OCI-LY3 (cell line): ENCODE data around the gene PNPLA8.

ENCODE experiments used
- H2AFZ ChIP-seq: fragments of 200-600, 300-600 bp; shearing (Covaris generic); 2 replicates; pipeline ENCODE4 v1.6.0; 2014; ENCODE audit warnings: antibody characterized with exemption, low read depth, low read length
- H3K27ac ChIP-seq: fragments of 200-600, 300-600 bp; sonication (generic); 2 replicates; pipeline ENCODE4 v1.5.1; 2014; ENCODE audit warnings: mild to moderate bottlenecking, low read length, moderate library complexity, mixed read lengths
- H3K27me3 ChIP-seq: fragments of 200-600, 300-600 bp; sonication (generic); 2 replicates; pipeline ENCODE4 v1.6.1; 2014; ENCODE audit warnings: low read depth, low read length, mixed read lengths
- H3K36me3 ChIP-seq: fragments of 200-600, 300-600 bp; sonication (generic); replicated peaks from 2 replicates; pipeline ENCODE3; 2014; ENCODE audit warnings: low read depth, low read length, mixed read lengths
- H3K4me1 ChIP-seq: fragments of 300-600, 200-600 bp; sonication (generic); 2 replicates; pipeline ENCODE4 v1.6.1; 2014; ENCODE audit warnings: low read length, mixed read lengths
- H3K4me2 ChIP-seq: fragments of 200-600, 300-600 bp; sonication (generic); 2 replicates; pipeline ENCODE4 v1.6.1; 2014; ENCODE audit warnings: low read length, mixed read lengths
- H3K4me3 ChIP-seq: fragments of 300-600, 200-600 bp; sonication (generic); 2 replicates; pipeline ENCODE4 v1.5.1; 2014; ENCODE audit warnings: antibody characterized with exemption, mild to moderate bottlenecking, low read length, moderate library complexity
- H3K79me2 ChIP-seq: fragments of 300-600, 200-600 bp; shearing (Covaris generic); 2 replicates; pipeline ENCODE4 v1.6.1; 2014; ENCODE audit warnings: mild to moderate bottlenecking, low read length, mixed read lengths
- H3K9ac ChIP-seq: fragments of 300-600, 200-600 bp; shearing (Covaris generic); 2 replicates; pipeline ENCODE4 v1.6.0; 2014; ENCODE audit warnings: mild to moderate bottlenecking, low read length, moderate library complexity
- H3K9me3 ChIP-seq: fragments of 200-600, 300-600 bp; shearing (Covaris generic); 2 replicates; pipeline ENCODE4 v1.6.1; 2014; ENCODE audit warnings: low read length, mixed read lengths; ENCODE audit not compliant: insufficient read depth
- H4K20me1 ChIP-seq: fragments of 200-600, 300-600 bp; sonication (generic); 2 replicates; pipeline ENCODE4 v1.6.1; 2016; ENCODE audit warnings: low read length, mixed read lengths; ENCODE audit not compliant: insufficient read depth
- EZH2phosphoT487 ChIP-seq: fragments of 200-600 bp; shearing (Covaris generic); IDR thresholded peaks from 2 replicates; pipeline ENCODE4 v1.6.1; 2018; ENCODE audit warnings: antibody characterized with exemption, mixed run types, low read depth
- TF ChIP-seq, protein P1 (sequence below): fragments of 200-600, 300-600 bp; sonication (generic); IDR thresholded peaks from 2 replicates; pipeline ENCODE4 v1.5.1; 2014; ENCODE audit warnings: antibody characterized with exemption, low read length, low read depth

Gene PNPLA8

DNA sequence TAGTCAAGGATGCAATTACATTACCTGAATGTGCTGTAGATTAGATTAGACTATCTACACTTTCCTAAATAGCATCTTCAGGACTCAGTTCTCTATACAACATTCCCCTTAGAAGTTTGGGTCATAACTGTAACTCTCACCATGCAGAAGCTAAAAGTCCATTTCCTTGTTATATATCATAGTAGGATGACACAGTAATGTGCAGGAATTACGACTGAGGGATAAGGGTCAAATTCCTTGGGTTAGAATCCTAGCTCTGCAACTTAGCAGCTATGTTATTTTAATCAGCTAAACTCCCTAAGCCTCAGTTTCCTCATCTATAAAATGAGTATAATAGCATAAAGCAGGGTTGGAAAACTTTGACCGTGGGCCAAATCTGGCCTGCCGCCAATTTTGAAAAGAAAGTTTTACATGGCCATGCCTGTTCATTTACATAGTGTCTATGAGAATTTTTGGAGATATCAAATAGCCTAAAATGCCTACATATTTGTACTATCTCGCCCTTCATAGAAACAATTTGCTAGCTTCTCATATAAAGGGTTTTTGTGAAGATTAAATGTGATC lies 84.5 kb downstream of the PNPLA8 start:
- H3K27ac ChIP-seq: no peak overlapping the region
- no peaks in the 10 kb centered on the region for H3K27me3 ChIP-seq

DNA sequence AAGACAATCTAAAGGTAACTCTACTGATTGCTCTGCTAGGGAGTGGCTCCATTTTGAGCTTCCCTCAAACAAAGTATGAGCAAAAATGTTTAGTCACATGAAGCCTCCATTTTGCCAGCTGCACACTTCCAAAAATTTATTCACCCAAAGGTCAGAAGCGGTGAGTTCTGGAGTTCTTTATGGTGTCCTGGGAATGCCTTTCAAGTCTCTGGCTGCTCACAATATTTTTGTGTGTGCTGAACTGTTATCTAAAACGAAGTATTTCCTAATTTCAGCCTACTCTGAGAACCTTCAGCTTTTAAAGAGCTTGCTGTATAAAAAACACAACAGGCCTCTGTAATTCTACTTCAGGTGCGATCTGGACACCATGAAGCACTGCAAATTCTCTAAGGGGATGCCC lies 85.3 kb downstream of the PNPLA8 start:
- Histone ChIP-seq H3K36me3 (peaks cover 16% of the 10 kb centered on the region), H3K27ac (no peak overlapping the region), H3K9ac (no peak overlapping the region)

More for the DNA sequence above, 84.5 kb downstream of the PNPLA8 start:
- peaks cover 56% of the 10 kb centered on the region for H3K4me1 ChIP-seq
- peaks cover 16% of the 10 kb centered on the region for H3K36me3 ChIP-seq
- H4K20me1 ChIP-seq: 0 out of 2 replicates have a peak, but pooled peaks cover 3% of the 10 kb centered on the region
- no peak for TF ChIP-seq EZH2phosphoT487
- TF ChIP-seq, protein P1, sequence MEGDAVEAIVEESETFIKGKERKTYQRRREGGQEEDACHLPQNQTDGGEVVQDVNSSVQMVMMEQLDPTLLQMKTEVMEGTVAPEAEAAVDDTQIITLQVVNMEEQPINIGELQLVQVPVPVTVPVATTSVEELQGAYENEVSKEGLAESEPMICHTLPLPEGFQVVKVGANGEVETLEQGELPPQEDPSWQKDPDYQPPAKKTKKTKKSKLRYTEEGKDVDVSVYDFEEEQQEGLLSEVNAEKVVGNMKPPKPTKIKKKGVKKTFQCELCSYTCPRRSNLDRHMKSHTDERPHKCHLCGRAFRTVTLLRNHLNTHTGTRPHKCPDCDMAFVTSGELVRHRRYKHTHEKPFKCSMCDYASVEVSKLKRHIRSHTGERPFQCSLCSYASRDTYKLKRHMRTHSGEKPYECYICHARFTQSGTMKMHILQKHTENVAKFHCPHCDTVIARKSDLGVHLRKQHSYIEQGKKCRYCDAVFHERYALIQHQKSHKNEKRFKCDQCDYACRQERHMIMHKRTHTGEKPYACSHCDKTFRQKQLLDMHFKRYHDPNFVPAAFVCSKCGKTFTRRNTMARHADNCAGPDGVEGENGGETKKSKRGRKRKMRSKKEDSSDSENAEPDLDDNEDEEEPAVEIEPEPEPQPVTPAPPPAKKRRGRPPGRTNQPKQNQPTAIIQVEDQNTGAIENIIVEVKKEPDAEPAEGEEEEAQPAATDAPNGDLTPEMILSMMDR: no peak
- no peak overlapping the region for H3K4me3 ChIP-seq
- no peaks in the 10 kb centered on the region for H3K9me3 ChIP-seq
- peak overlapping the region; percentile 69; the same call in 1 of the 2 replicates for H3K4me2 ChIP-seq
- H2AFZ ChIP-seq: no peak overlapping the region
- 0 out of 2 replicates have a peak overlapping the region, but pooled peaks have one; percentile 20 for H3K9ac ChIP-seq
- peaks cover 90% of the 10 kb centered on the region for H3K79me2 ChIP-seq

DNA sequence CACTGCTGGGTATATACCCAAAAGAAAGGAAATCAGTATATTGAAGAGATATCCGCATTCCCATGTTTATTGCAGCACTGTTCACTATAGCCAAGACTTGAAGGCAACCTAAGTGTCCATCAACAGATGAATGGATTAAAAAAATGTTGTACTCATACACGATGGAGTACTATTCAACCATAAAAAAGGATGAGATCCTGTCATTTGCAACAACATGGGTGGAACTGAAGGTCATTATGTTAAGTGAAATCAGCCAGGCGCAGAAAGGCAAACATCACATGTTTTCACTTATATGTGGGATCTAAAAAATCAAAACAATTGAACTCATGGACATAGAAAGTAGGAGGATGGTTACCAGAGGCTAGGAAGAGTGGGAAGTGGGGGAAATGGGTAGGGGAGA lies 89.0 kb downstream of the PNPLA8 start:
- H2AFZ ChIP-seq: no peak overlapping the region
- peaks cover 37% of the 10 kb centered on the region for H3K4me1 ChIP-seq
- TF ChIP-seq, protein P1: no peak
- TF ChIP-seq EZH2phosphoT487: no peak
- no peak overlapping the region for H3K4me2 ChIP-seq
- no peak overlapping the region for H3K4me3 ChIP-seq
- H3K27me3 ChIP-seq: no peaks in the 10 kb centered on the region
- H3K9me3 ChIP-seq: no peaks in the 10 kb centered on the region
- H3K36me3 ChIP-seq: peaks cover 32% of the 10 kb centered on the region
- H4K20me1 ChIP-seq: peaks cover 23% of the 10 kb centered on the region
- no peak overlapping the region for H3K27ac ChIP-seq
- H3K79me2 ChIP-seq: peaks cover 100% of the 10 kb centered on the region
- H3K9ac ChIP-seq: no peak overlapping the region

More for the DNA sequence above, 85.3 kb downstream of the PNPLA8 start:
- Histone ChIP-seq H3K9me3 (no peaks in the 10 kb centered on the region), H4K20me1 (0 out of 2 replicates have a peak, but pooled peaks cover 3% of the 10 kb centered on the region), H3K4me1 (peaks cover 49% of the 10 kb centered on the region), H3K27me3 (no peaks in the 10 kb centered on the region), H3K4me3 (no peak overlapping the region), H3K79me2 (peaks cover 98% of the 10 kb centered on the region), H3K4me2 (no peak overlapping the region), H2AFZ (no peak overlapping the region)
- TF ChIP-seq, protein P1: no peak
- no peak for TF ChIP-seq EZH2phosphoT487

DNA sequence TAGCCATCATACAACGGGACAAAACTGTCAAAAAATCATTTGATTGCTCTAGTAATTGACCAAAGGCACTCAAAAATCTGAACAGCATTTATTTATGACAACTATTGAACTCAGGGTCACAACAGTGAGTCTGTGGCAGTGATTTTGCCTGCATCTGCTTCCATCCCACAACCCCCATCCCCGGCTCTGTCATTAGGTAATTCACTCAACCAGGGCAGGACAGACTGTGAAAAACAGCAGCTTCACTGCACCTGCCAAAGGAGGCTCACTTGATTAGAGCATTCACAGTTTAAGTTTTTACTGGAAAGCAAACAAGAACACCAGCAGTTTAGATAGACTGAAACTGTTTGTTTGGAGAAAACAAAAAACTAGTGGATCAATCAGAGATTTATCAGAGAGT lies 91.9 kb downstream of the PNPLA8 start:
- Histone ChIP-seq H3K27ac (no peak overlapping the region), H3K4me3 (no peak overlapping the region), H3K9me3 (no peaks in the 10 kb centered on the region), H3K27me3 (no peaks in the 10 kb centered on the region), H4K20me1 (peaks cover 50% of the 10 kb centered on the region), H3K79me2 (peaks cover 100% of the 10 kb centered on the region), H3K4me1 (peaks cover 44% of the 10 kb centered on the region), H3K9ac (no peak overlapping the region), H3K36me3 (peaks cover 34% of the 10 kb centered on the region), H3K4me2 (peak overlapping the region; percentile 20), H2AFZ (no peak overlapping the region)
- TF ChIP-seq, protein P1: no peak
- TF ChIP-seq EZH2phosphoT487: no peak
